Activated naive CD4-positive, alpha-beta T cell treated with anti-CD3 and anti-CD28 coated beads, Interleukin-2, amount 50 U/mL, for 16 hours (primary cell): ENCODE data around the gene KLB.
A peak's percentile ranks its signal among the peaks of the same experiment; 100 is the strongest.
"Not testable (repeated sequence)": the region's sequence is repeated elsewhere in the genome, so short reads cannot be mapped to it uniquely, and the experiment has no call there.

Source experiments
- DNase-seq: peaks from one replicate; pipeline ENCODE4 v3.0.0-alpha.2; 2020

The KLB gene

DNA sequence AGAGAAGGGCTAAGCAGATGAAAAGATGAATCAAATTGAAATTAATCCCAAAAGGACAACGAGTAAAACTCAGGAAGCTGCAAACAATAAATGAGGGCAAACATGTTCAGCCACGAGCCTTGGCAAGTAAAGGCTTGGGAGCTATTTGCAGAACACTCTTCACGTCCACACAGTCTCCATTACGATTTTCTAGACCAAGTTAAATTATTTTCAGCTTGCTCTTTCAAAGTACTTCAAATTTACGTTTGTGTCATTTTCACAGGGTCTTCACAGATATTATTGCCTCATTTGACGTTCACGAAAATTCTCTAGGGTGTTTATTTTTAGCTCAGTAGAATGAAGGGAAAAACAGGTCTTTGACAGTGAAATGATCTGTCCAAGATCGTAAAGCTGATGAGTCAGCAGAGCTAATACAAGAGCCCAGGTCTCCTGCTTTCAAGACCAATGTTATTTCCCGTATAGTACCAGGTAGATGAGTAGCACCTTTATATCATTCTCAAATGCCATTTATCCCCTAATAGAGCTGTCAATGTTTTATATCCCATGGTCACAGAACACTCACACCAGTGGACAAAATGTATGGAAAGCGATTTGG lies 20.9 kb downstream of the KLB start:
- DNase-seq = no peak

DNA sequence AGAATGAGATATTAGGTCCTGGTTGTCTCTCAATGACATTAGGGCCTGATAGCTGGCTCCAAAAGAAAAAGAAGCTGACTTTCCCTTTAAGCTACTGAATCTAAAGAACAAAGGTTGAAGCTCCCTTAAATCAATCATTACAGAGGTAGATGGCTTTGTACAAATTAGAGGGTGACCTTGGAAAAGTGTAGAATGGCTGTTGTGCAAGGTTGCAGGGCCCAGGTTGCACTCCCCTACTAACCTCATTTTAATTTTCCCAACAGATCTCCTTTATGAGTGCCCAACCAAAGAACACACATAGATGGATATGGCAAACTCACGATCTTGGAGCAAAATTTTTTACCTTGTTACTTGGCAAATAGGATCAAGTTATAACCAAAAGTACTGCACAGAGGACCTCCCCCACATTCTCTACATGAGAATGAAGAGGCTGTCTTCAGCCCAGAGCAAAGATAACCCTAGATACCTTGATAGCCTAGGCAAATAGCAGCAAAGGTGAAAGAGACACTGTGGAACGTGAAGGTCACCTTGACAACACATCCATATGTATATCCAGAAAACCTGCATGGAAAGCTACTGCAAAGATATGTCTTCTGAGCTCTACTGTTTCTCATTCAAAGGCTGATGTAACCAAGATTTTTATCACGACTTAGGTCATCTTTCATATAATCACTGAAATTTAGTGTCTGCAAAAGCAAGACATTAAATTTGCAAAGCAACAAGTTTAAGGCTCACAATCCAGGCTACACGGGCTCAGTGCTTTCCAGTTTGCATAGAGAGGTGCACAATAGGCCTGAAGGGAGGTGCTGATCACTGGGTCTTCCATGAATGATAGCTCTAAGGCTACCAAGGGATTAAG lies 23.0 kb downstream of the KLB start:
- no peak for DNase-seq

DNA sequence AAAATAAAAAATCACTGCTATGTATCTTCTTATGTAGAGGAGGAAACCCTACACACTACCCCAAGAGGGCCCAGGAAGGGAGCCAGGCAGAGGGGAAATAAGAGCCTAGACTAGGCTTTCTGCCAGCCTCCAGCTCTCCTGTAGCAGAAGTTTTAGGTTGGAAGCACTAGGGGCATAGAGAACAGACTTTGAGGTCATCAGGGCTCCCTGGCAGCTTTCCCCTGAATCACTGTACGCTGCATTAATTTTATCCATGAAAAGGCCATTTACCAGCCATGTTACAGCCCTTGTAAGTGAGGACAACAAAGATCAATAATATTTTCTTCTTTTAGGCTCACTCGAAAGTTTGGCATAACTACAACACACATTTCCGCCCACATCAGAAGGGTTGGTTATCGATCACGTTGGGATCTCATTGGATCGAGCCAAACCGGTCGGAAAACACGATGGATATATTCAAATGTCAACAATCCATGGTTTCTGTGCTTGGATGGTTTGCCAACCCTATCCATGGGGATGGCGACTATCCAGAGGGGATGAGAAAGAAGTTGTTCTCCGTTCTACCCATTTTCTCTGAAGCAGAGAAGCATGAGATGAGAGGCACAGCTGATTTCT lies 27.3 kb downstream of the KLB start:
- no peak for DNase-seq

DNA sequence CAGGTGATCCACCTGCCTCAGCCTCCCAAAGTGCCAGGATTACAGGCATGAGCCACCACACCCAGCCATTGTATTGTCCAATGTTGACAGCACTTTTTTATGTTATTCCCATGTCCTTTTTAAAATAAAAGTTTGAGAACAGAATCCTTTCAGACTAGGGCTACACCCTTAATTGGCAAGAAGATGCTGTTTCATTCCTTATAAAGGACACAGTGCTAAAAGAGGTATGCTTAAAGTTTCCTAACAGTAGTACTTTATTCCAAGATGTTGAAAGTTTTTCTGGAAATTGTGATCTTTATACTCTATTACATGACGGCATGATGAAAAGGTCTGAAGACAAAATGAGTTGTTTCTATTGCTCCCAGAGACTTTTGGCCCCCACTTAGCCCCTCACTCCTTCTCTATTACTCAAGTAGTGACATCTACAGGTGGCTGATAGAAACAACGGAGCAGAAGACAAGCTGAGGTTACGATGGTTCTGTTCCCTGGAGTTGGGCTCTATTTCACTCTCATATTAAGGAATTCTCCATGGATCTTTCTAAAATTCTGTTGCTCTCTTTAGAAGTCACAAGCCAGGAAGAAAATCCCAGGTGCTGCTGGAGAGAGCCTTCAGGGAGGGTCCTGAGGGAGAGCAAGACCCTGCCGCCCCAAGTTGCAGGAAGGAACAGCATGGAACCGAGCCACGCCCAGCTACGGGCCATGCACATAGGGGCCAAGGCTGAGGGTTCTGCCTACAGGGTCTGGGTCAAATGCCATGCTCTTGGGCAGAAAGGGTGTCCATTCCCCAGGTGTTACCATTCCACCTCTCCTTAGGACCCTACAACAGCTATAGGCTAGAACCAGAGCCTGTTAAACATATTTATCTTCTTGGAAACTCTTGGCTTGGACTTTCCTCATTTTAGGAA lies 29.2 kb downstream of the KLB start:
- DNase-seq = no peak

DNA sequence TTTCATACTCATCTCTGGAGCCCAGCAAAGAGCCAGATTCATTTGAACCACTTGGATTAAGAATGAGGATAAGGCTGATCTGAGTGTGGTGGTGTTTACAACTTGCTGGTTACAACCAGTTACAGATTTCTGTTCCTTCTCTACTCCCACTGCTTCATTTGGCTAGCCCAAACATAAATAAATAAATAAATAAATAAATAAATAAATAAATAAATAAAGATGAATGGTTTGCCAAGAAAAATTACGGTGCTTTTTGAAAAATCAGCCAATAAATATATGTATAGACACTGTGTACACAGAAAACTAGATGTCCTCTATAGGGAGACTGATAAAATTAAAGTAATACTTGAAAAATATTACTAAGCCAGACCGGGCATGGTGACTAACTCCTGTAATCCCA lies 34.9 kb downstream of the KLB start:
- DNase-seq = no peak

DNA sequence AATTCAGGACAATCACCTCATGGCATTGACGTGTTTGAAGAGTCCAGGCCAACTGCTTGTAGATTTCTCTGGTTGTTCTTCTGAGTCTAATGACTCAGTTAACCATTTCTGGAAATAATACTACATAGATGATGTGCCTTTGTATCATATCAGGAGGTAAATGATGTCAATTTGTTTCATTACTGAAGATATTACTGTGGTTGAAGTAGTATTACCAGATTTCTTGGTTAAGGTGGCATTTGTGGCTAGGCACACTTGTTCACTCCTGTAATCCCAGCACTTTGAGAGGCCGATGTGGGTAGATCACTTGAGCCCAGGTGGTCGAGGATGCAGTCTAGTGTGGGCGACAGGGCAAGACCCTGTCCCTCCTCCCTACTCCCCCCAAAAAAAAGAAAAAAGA lies 36.3 kb downstream of the KLB start:
- DNase-seq = no peak

DNA sequence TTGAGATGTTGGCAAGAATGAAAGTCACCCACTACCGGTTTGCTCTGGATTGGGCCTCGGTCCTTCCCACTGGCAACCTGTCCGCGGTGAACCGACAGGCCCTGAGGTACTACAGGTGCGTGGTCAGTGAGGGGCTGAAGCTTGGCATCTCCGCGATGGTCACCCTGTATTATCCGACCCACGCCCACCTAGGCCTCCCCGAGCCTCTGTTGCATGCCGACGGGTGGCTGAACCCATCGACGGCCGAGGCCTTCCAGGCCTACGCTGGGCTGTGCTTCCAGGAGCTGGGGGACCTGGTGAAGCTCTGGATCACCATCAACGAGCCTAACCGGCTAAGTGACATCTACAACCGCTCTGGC lies 39.7 kb downstream of the KLB start:
- no peak for DNase-seq

DNA sequence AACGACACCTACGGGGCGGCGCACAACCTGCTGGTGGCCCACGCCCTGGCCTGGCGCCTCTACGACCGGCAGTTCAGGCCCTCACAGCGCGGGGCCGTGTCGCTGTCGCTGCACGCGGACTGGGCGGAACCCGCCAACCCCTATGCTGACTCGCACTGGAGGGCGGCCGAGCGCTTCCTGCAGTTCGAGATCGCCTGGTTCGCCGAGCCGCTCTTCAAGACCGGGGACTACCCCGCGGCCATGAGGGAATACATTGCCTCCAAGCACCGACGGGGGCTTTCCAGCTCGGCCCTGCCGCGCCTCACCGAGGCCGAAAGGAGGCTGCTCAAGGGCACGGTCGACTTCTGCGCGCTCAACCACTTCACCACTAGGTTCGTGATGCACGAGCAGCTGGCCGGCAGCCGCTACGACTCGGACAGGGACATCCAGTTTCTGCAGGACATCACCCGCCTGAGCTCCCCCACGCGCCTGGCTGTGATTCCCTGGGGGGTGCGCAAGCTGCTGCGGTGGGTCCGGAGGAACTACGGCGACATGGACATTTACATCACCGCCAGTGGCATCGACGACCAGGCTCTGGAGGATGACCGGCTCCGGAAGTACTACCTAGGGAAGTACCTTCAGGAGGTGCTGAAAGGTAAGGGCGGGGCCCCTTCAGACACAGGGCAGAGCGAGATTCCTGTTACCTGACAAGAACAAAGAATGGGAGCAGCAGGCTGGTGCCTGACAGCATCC lies 40.3 kb downstream of the KLB start:
- peak; percentile 35 for DNase-seq

DNA sequence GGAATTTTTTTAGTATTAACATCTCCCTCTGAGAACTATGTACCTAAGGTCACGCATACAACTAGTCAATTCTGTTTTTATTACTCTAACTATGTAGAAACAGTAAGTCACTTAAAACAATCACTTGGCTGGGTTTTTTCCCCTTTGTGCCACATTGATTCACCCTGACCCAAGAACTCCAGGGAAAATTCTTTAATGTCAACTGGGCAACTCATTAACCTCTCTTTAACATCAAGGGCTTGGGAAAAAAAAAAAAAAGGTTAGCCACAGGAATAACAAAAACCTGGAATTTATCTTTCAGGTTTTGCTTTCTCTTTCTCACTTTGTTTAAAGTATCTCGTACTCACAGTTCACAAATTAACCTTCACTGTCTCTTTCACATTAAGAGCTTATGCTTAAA lies 43.9 kb downstream of the KLB start:
- no peak for DNase-seq

DNA sequence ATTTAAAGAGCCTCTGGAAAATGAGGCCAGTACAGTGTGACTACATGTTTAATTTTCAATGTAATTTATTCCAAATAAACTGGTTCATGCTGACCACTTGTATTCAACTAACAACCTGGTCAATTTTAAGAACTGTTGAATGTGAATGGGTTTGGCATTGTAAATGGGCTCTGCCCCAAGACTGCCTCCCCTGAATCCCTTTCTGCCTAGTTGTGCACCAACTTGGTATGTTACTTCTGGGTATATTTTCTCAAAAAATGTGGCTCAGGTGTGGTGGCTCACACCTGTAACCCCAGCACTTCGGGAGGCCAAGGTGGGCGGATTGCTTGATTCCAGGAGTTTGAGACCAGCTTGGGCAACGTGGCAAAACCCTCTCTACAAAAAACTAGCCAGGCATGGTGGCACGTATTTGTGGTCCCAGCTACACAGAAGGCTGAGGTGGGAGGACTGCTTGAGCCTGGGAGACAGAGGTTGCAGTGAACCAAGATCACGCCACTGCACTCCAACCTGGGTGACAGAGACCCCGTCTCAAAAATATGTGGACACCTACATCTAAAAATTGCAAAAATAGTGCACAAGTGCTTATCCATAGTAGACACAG lies 44.8 kb downstream of the KLB start:
- no peak for DNase-seq

DNA sequence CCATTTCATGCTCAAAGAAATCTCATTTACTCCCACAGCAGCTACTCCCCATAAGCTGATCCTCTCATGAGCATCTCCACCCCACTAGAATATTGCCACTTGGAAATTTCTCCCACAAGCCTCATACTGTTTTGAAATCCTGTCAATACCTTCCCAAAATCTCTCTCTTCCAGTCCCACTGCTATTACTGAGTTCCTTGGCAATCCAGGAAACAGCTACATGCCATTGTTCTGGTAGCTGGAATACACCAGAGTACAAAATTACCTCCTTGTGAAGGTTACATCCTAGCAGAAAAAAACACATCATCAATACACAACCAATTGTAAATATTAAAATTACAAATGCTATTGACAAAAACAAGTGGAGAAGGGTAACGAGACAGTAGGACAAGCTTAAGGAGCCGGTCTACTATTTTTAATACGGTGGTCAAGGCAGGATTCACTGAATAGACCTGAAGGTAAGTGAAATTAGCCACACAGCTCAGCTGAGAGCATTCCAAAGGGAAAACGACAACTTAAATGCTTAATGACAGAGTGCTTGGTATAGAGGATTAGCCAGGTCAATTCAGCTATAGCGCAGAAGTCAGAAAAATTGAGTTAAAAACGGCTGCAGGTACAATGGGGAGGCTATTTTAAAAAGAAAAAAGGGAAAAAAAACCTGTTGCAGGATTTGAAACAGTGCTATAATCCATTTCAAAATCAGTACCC lies 45.6 kb downstream of the KLB start:
- no peak for DNase-seq

DNA sequence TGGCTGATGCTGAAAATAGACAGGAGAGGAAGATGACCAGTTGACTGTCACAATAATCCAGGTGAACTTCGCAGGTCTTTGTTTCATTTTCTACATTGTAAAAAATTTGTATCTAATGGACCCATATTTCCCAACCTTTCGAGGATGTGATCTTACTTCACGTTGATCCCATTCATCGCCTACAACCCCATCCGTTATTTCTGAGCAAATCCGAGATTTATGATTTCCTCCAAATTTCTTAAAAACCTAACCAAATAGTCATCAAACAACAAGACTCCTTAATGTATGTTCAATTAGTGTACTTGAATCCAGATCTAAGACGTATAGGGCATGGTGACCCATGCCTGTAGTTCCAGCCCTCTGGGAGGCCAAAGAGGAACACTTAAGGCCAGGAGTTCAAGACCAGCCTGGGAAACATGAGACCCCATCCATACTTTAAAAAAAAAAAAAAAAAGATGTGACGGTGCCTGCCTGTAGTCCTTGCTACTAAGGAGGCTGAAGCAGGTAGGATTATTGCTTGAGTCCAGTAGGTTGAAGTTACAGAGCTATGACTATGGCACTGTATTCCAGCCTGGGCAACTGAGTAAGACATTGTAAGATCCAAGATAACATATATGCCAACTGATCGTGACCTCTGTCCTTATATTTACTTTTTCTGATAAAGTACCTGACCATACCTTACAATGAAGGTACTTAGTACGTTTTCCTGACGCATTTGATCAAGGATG lies 46.3 kb downstream of the KLB start:
- DNase-seq = no peak

DNA sequence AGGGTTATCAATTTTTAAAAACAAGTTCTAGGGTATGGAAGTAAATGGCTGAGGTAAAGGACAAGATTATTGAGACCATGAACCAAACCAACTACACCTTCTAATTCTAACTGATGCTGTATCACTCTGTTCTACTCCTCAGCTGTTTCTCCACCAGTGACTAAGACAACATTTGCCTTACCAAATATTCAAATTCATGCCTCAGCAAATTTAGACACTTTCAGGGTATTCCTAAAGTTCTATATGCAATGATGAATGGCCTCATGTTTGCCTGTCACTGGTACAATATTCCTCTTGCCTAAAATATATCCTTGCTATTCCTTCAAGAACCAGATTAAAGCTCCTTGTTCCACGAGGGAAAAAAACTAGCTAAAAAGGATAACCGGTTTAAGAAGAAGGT lies 47.0 kb downstream of the KLB start:
- no peak for DNase-seq

DNA sequence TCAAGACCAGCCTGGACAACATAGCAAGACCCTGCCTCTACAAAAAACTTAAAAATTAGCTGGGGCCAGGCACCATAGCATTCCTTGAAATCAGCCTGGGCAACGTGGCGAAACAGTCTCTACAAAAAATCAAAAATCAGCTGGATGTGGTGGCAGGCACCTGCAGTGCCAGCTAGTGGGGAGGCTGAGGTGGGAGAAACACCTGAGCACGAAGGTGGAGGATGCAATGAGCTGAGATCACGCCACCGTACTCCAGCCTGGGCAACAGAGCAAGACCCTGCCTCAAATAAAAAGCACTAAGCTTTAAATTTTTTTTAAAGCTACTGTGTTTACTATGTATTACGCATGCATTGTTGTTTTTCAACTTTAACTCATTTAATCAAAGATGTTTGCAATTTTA lies 48.8 kb downstream of the KLB start:
- DNase-seq = no peak

DNA sequence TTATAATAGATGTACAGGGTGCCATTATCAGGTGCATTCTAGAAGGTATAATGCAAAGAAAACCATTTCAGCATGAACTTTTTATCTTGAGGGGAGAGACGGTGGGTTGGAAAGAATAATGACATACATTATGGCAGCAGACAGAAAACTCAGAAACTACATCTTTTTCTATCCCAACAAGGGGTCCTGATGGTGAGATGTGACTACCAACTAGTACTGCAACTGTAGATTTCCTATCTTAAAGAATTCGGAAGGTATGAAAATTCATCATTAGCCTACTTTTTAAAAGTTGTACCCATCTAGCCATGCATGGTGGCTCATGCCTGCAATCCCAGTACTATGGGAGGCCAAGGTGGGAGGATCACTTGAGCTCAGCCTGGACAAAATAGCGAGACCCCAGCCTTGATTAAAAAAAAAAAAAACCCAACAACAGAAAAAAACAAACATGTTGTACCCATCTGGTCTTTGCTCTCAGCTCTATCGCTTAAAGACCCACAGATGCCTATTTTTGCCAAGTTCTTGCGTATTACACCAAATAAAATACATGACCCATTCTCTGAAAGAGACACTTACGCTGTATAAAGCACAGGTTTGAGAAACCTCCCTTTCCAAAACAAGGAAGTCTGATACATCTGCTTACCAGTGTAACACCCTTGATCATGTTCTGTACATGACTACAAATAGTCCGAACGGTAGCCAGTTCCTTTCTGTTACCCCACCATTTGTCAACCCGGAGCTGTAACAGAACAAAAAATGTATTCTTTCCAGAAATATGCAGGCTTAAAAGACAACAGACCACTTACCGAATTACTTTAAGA lies 50.4 kb downstream of the KLB start:
- no peak for DNase-seq

DNA sequence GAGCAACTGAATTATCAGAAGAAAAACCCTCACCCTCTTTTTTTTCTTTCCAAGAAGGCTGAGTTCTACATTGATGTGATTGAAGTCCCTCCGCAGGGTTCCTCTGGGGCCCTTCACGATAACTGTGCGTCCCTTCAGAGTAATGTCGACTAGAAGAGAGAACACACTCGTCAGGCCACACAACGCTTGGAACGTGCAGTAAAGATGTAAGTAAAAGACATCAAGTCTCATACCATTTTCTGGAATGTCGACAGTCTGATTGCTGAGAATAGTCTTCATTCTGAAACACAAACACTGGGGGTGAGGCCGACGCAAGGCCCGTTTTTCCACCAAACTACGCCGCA lies 51.4 kb downstream of the KLB start:
- not testable (repeated sequence) for DNase-seq

DNA sequence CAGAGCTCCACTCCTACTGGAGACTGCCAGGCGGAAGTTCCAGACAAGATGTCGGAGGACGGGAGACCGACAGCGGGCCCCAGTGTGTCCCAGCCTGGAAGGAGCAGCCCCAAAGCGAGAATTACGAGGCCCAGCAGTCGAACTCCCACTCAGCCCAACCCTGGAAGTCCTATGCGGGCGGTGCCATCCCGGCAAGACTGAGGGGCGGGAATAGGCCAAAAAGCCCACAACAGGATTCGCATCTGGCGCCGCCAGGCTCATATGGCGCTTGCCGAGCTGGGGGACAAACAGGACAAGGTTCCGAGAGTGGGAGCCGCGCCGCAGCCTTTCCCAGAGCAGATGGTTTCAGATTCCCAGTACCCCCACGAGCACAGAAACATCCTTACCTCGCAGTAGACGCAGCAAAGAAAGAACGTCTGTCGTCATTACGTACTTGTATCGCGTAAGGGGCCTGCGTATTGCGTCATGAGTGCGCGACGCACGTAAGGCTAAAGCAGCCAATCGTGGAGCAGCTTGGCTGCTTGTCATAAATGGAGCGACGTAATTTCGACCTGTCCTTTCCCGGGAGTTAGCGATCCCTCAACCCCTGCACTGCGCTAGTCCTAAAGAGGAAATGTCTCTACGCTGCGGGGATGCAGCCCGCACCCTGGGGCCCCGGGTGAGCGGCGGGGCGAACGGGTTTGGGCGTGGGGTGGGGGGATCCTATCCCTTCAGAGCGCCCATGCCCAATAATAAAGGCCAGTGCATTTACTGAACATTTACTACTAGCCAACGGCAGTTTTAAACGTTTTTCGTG lies 52.0 kb downstream of the KLB start, which contains the start of the genes LIAS and RPL9:
LIAS (plus strand) TSS at position 552 of the 796 bp plus-strand sequence; CDS start at position 614, 62 bp downstream.
RPL9 (minus strand) TSS at position 418 of the 796 bp plus-strand sequence. CDS start 483 bp downstream, outside the sequence.
- peak; percentile 90 for DNase-seq

DNA sequence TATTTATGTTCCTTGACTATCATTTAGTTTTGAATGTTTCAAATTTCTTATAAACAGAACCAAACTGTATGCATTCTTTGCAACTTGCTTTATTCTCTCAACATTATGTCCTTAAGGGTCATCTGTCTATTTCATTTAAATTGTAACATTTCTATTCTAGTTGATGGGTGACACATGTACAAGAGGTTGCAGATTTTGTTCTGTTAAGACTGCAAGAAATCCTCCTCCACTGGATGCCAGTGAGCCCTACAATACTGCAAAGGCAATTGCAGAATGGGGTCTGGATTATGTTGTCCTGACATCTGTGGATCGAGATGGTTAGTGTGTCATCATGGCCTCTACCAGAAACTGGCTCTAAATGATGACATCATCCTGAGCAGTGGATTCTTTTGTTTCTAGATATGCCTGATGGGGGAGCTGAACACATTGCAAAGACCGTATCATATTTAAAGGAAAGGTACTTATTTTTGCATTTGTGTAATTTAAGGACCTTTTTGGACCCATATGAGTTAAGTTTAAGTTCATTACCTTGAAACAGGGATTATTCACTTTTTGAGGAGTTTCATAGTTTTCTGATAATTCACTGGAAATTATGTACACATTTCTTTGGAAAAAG lies 58.3 kb downstream of the KLB start:
- no peak for DNase-seq
